ENCODE results near the gene CD7. TPM values are rescaled to one million over a fixed set of nuclear protein-coding genes. Genes with fewer than 3 reads are reported as not detected.

Gene CD7
- total RNA-seq, 2 donors from 2014 or later = 0.55 to 0.80 TPM

DNA sequence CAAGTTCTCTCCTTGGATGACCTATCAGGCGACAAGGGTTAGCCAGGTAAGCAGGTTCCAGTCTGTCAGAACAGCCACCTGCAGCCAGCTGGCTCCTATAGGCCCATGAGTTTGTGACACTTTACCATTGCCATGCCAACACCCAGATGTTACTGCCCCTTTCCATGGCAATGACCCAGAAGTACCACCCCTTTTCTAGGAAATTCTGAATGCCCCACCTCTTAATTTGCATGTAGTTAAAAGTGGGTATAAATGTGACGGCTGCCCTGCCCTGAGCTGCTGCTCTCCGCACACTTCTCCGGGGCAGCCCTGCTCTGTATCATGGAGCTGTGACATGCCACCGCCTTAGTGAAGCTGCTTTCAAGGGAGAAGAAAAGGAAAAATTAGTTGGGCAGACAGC is 26.2 kb upstream of the CD7 start:
- Mint-ChIP-seq H3K4me3 (no peak overlapping the region), H3K27ac (no peak overlapping the region), H3K4me1 (peaks cover 7% of the 10 kb centered on the region), H3K27me3 (ENCODE audit: insufficient read depth) (peaks cover 19% of the 10 kb centered on the region), H3K9me3 (peaks cover 21% of the 10 kb centered on the region), H3K36me3 (ENCODE audit: low read depth) (peaks cover 2% of the 10 kb centered on the region)
- peaks cover 8% of the 10 kb centered on the region for H3K27me3 ChIP-seq (ENCODE audit: control insufficient read depth, insufficient read depth, low read length, poor library complexity, severe bottlenecking)
- no peaks in the 10 kb centered on the region for H3K36me3 ChIP-seq (ENCODE audit: control insufficient read depth, insufficient read depth, low read length)
- 92 to 97% methylated on average over 1 to 5 of the region's 5 CpGs for WGBS, 2 experiments (ENCODE audit: insufficient coverage in 1 of 2, insufficient read length in 1 of 2)
- H3K9ac ChIP-seq (ENCODE audit: extremely low read depth, low read length, poor library complexity, severe bottlenecking) = no peak overlapping the region
- H3K4me3 ChIP-seq (ENCODE audit: low read length) = no peak overlapping the region
- no peaks in the 10 kb centered on the region for H3K9me3 ChIP-seq (ENCODE audit: control insufficient read depth, low read length)
- no peak for DNase-seq
- H3K4me1 ChIP-seq (ENCODE audit: control insufficient read depth, insufficient read depth, low read length) = no peaks in the 10 kb centered on the region
- TF ChIP-seq, protein P1, sequence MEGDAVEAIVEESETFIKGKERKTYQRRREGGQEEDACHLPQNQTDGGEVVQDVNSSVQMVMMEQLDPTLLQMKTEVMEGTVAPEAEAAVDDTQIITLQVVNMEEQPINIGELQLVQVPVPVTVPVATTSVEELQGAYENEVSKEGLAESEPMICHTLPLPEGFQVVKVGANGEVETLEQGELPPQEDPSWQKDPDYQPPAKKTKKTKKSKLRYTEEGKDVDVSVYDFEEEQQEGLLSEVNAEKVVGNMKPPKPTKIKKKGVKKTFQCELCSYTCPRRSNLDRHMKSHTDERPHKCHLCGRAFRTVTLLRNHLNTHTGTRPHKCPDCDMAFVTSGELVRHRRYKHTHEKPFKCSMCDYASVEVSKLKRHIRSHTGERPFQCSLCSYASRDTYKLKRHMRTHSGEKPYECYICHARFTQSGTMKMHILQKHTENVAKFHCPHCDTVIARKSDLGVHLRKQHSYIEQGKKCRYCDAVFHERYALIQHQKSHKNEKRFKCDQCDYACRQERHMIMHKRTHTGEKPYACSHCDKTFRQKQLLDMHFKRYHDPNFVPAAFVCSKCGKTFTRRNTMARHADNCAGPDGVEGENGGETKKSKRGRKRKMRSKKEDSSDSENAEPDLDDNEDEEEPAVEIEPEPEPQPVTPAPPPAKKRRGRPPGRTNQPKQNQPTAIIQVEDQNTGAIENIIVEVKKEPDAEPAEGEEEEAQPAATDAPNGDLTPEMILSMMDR (conservative IDR thresholded peaks at IDR 0.05) = no peak
- H3K27ac ChIP-seq (ENCODE audit: low read depth, low read length) = no peak overlapping the region

DNA sequence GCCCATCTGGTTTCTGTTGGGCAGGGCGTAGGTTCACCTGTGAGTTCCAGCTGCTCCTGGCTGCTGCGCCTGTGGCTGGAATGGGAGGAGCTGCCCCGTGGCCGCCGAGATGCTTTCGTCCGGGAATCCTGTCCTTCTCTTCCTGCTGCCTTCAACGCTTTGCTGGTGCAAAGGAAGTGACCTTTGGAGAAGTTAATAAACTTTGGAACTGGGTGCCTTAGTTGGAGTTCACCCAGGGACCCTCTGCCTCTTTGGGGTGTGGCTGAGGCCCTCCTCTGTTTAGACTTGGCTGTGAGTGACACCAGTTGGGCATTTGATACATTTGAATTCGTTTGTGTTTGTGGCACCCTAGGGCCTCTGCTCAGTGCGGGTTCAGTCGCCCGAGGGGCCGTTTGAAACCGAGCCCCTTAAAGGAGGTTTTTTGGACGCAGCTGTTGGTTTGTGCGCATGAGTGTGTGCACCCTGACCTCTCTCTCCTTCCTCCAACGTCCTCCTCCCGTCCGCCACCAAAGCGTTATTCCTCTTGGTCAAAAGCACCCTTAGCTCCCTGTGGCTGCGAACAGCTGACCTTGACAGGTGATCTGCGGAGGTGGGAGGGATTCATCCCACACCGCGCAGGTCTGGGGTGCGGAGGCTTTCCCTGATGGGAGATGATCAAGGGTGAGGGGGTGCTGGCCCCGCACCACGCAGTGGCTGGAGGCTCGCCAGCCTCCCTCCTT is 25.1 kb upstream of the CD7 start:
- H3K4me3 Mint-ChIP-seq = no peak overlapping the region
- TF ChIP-seq, protein P1 (conservative IDR thresholded peaks at IDR 0.05) = no peak
- no peak overlapping the region for H3K27ac ChIP-seq (ENCODE audit: low read depth, low read length)
- peaks cover 2% of the 10 kb centered on the region for H3K36me3 Mint-ChIP-seq (ENCODE audit: low read depth)
- peaks cover 21% of the 10 kb centered on the region for H3K9me3 Mint-ChIP-seq
- DNase-seq = no peak
- H3K9ac ChIP-seq (ENCODE audit: extremely low read depth, low read length, poor library complexity, severe bottlenecking) = no peak overlapping the region
- H3K4me1 Mint-ChIP-seq = peaks cover 7% of the 10 kb centered on the region
- peaks cover 8% of the 10 kb centered on the region for H3K27me3 ChIP-seq (ENCODE audit: control insufficient read depth, insufficient read depth, low read length, poor library complexity, severe bottlenecking)
- no peak overlapping the region for H3K27ac Mint-ChIP-seq
- H3K4me3 ChIP-seq (ENCODE audit: low read length) = no peak overlapping the region
- H3K27me3 Mint-ChIP-seq (ENCODE audit: insufficient read depth) = peaks cover 24% of the 10 kb centered on the region
- 91 to 93% methylated on average over 16 to 28 of the region's 28 CpGs for WGBS, 2 experiments (ENCODE audit: insufficient coverage in 1 of 2, insufficient read length in 1 of 2)
- H3K36me3 ChIP-seq (ENCODE audit: control insufficient read depth, insufficient read depth, low read length) = no peaks in the 10 kb centered on the region
- H3K9me3 ChIP-seq (ENCODE audit: control insufficient read depth, low read length) = no peaks in the 10 kb centered on the region
- no peaks in the 10 kb centered on the region for H3K4me1 ChIP-seq (ENCODE audit: control insufficient read depth, insufficient read depth, low read length)

DNA sequence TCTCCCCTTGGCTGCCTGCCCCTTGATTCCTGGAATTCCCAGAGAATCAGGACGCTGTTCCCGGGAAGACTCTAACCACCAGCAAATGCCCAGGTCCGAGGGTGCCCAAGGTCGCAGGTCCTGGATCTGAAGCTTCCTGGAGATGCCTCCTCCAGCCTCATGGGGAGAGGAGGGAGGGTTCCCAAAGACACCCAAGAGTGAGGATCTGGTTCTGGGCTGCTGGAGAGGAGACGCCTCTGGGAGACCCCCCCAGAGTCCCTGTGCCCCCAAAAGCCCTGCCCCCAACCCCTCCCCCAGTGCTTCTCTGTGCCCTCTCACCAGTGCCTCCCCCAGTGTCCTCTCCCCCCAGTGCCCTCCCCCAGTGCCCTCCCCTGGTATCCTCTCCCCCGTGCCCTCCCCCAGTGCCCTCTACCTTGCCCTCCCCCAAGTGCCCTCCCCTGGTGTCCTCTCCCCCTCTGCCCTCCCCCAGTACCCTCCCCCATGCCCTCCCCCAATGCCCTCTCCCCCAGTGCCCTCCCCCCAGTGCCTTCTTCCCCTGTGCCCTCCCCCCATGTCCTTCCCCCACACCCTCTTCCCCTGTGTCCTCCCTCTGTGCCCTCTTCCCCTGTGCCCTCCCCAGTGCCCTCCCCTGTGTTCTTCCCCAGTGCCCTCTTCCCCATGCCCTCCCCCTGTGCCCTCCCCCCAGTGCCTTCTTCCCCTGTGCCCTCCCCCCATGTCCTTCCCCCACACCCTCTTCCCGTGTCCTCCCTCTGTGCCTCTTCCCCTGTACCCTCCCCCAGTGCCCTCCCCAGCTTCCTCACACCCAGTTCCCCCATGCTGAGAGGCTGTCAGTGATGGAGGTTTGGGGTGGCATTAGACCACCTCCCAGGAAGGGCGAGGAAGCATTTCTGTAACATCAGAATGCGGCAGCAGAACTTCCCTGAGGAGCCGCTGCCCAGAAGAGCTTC is 22.5 kb upstream of the CD7 start:
- peaks cover 21% of the 10 kb centered on the region for H3K9me3 Mint-ChIP-seq
- H3K9ac ChIP-seq (ENCODE audit: extremely low read depth, low read length, poor library complexity, severe bottlenecking) = no peak overlapping the region
- H3K4me3 ChIP-seq (ENCODE audit: low read length) = no peak overlapping the region
- 79 to 93% methylated on average over 7 to 8 of the region's 10 CpGs for WGBS, 2 experiments (ENCODE audit: insufficient coverage in 1 of 2, insufficient read length in 1 of 2)
- no peak overlapping the region for H3K27ac Mint-ChIP-seq
- peaks cover 39% of the 10 kb centered on the region for H3K27me3 Mint-ChIP-seq (ENCODE audit: insufficient read depth)
- H3K27ac ChIP-seq (ENCODE audit: low read depth, low read length) = no peak overlapping the region
- H3K4me1 Mint-ChIP-seq = peaks cover 4% of the 10 kb centered on the region
- H3K27me3 ChIP-seq (ENCODE audit: control insufficient read depth, insufficient read depth, low read length, poor library complexity, severe bottlenecking) = peaks cover 27% of the 10 kb centered on the region
- H3K4me3 Mint-ChIP-seq = no peak overlapping the region
- TF ChIP-seq, protein P1 (conservative IDR thresholded peaks at IDR 0.05) = no peak
- no peak for DNase-seq
- no peaks in the 10 kb centered on the region for H3K36me3 ChIP-seq (ENCODE audit: control insufficient read depth, insufficient read depth, low read length)
- H3K9me3 ChIP-seq (ENCODE audit: control insufficient read depth, low read length) = no peaks in the 10 kb centered on the region
- peaks cover 2% of the 10 kb centered on the region for H3K36me3 Mint-ChIP-seq (ENCODE audit: low read depth)
- no peaks in the 10 kb centered on the region for H3K4me1 ChIP-seq (ENCODE audit: control insufficient read depth, insufficient read depth, low read length)
